H9 (cell line): ENCODE measurements around the gene DPCD. TPM values are rescaled to one million over a fixed set of nuclear protein-coding genes. Genes with fewer than 3 reads are reported as not detected.

Source experiments
- DNase-seq: peaks from one replicate; pipeline ENCODE4 v3.0.0-alpha.2; 2017
- H2AFZ ChIP-seq: one replicate; pipeline ENCODE4 v1.6.1; 2013; ENCODE audit warnings: mild to moderate bottlenecking, low read length, control low read depth, moderate library complexity
- H2AK5ac ChIP-seq: 2 replicates; pipeline ENCODE4 v1.6.1; 2013; ENCODE audit warnings: low read length, control low read depth, mixed read lengths; ENCODE audit not compliant: insufficient read length
- H2BK120ac ChIP-seq: one replicate; pipeline ENCODE4 v1.6.1; 2013; ENCODE audit warnings: low read depth, mild to moderate bottlenecking, low read length, control low read depth, inconsistent platforms; ENCODE audit not compliant: poor library complexity, severe bottlenecking
- H2BK12ac ChIP-seq: 2 replicates; pipeline ENCODE4 v1.6.1; 2013; ENCODE audit warnings: low read length, control low read depth, mixed read lengths, low read depth; ENCODE audit not compliant: insufficient read length
- H2BK15ac ChIP-seq: 2 replicates; pipeline ENCODE4 v1.6.1; 2013; ENCODE audit warnings: low read depth, low read length, control low read depth
- H2BK20ac ChIP-seq: one replicate; pipeline ENCODE4 v1.6.1; 2013; ENCODE audit warnings: low read depth, mild to moderate bottlenecking, low read length, control low read depth, inconsistent platforms; ENCODE audit not compliant: poor library complexity, severe bottlenecking
- H2BK5ac ChIP-seq: 2 replicates; pipeline ENCODE4 v1.6.1; 2013; ENCODE audit warnings: low read length, control low read depth, mixed read lengths; ENCODE audit not compliant: insufficient read length
- H3K14ac ChIP-seq: 2 replicates; pipeline ENCODE4 v1.6.1; 2013; ENCODE audit warnings: low read length, control low read depth; ENCODE audit not compliant: insufficient read depth
- H3K18ac ChIP-seq: 2 replicates; pipeline ENCODE4 v1.6.1; 2013; ENCODE audit warnings: low read depth, mild to moderate bottlenecking, mixed read lengths, low read length, control low read depth; ENCODE audit not compliant: insufficient read length
- H3K23ac ChIP-seq: 2 replicates; pipeline ENCODE4 v1.6.1; 2013; ENCODE audit warnings: low read length, control low read depth, mixed read lengths, low read depth; ENCODE audit not compliant: insufficient read length
- H3K23me2 ChIP-seq: 2 replicates; pipeline ENCODE4 v1.6.1; 2013; ENCODE audit warnings: low read depth, mild to moderate bottlenecking, mixed read lengths, low read length, control low read depth; ENCODE audit not compliant: insufficient read length, poor library complexity, severe bottlenecking
- H3K27ac ChIP-seq: 2 replicates; pipeline ENCODE4 v1.5.1; 2013; ENCODE audit warnings: low read length, control low read depth, mixed read lengths, low read depth; ENCODE audit not compliant: insufficient read length
- H3K27me3 ChIP-seq: 2 replicates; pipeline ENCODE4 v1.6.1; 2013; ENCODE audit warnings: low read length, control low read depth, inconsistent platforms; ENCODE audit not compliant: insufficient read depth
- H3K4ac ChIP-seq: 2 replicates; pipeline ENCODE4 v1.6.1; 2013; ENCODE audit warnings: low read depth, mild to moderate bottlenecking, control low read depth, inconsistent platforms, low read length, moderate library complexity
- H3K4me1 ChIP-seq: 2 replicates; pipeline ENCODE4 v1.6.1; 2013; ENCODE audit warnings: low read length, control low read depth, inconsistent platforms; ENCODE audit not compliant: insufficient read depth
- H3K4me2 ChIP-seq: 2 replicates; pipeline ENCODE4 v1.6.1; 2013; ENCODE audit warnings: low read length, control low read depth, mixed read lengths; ENCODE audit not compliant: insufficient read length, insufficient read depth
- H3K56ac ChIP-seq: 2 replicates; pipeline ENCODE4 v1.6.1; 2013; ENCODE audit warnings: low read depth, mild to moderate bottlenecking, mixed read lengths, low read length, control low read depth; ENCODE audit not compliant: insufficient read length
- H3K79me1 ChIP-seq: 2 replicates; pipeline ENCODE4 v1.6.1; 2013; ENCODE audit warnings: low read depth, mild to moderate bottlenecking, moderate library complexity, low read length, control low read depth, inconsistent platforms; ENCODE audit not compliant: insufficient read depth, poor library complexity, severe bottlenecking
- H3K79me2 ChIP-seq: 2 replicates; pipeline ENCODE4 v1.6.1; 2013; ENCODE audit warnings: low read length, control low read depth, inconsistent platforms; ENCODE audit not compliant: insufficient read depth
- H3K9ac ChIP-seq: 2 replicates; pipeline ENCODE4 v1.6.1; 2013; ENCODE audit warnings: low read length, control low read depth, mixed read lengths; ENCODE audit not compliant: insufficient read length; ENCODE audit errors: extremely low read depth
- H3K9me3 ChIP-seq: one replicate; pipeline ENCODE4 v1.6.1; 2013; ENCODE audit warnings: low read depth, low read length, inconsistent platforms; ENCODE audit not compliant: control insufficient read depth
- H3T11ph ChIP-seq: one replicate; pipeline ENCODE4 v1.6.1; 2013; ENCODE audit warnings: mild to moderate bottlenecking, low read length, control low read depth, inconsistent platforms
- H4K20me1 ChIP-seq: one replicate; pipeline ENCODE4 v1.6.1; 2013; ENCODE audit not compliant: control insufficient read depth, insufficient read length, insufficient read depth
- H4K5ac ChIP-seq: 2 replicates; pipeline ENCODE4 v1.6.1; 2013; ENCODE audit warnings: low read depth, mild to moderate bottlenecking, mixed read lengths, low read length, control low read depth; ENCODE audit not compliant: insufficient read length
- H4K8ac ChIP-seq: replicated peaks from 2 replicates; pipeline ENCODE4 v1.6.1; 2013; ENCODE audit warnings: low read length, control low read depth, mixed read lengths, low read depth; ENCODE audit not compliant: insufficient read length
- H4K91ac ChIP-seq: 2 replicates; pipeline ENCODE4 v1.6.1; 2013; ENCODE audit warnings: low read depth, mild to moderate bottlenecking, moderate library complexity, mixed read lengths, low read length, control low read depth; ENCODE audit not compliant: insufficient read length
- H3K27ac Mint-ChIP-seq, 3 experiments: 2 replicates in 2 of 3; 3 replicates in 1 of 3; pipeline ENCODE4 v1.8.0; 2020 to 2021; ENCODE audit warnings: mixed read lengths in 3 of 3, mild to moderate bottlenecking in 1 of 3, moderate library complexity in 1 of 3
- H3K27me3 Mint-ChIP-seq: 2 replicates; pipeline ENCODE4 v1.8.0; 2021; ENCODE audit warnings: low read depth, mild to moderate bottlenecking, moderate library complexity, mixed read lengths
- H3K36me3 Mint-ChIP-seq, 3 experiments: 2 replicates in 2 of 3; 3 replicates in 1 of 3; pipeline ENCODE4 v1.8.0; 2020 to 2021; ENCODE audit warnings: low read depth in 3 of 3, mixed read lengths in 3 of 3; ENCODE audit not compliant: insufficient read depth in 1 of 3
- H3K4me1 Mint-ChIP-seq, 2 experiments: 2 replicates each; pipeline ENCODE4 v1.8.0; 2020; ENCODE audit warnings: mixed read lengths in 2 of 2
- H3K4me3 Mint-ChIP-seq, 2 experiments: 2 replicates in 1 of 2; 3 replicates in 1 of 2; pipeline ENCODE4 v1.8.0; 2020 to 2021; ENCODE audit warnings: mild to moderate bottlenecking in 2 of 2, mixed read lengths in 2 of 2, moderate library complexity in 1 of 2
- H3K9me3 Mint-ChIP-seq, 2 experiments: 2 replicates in 1 of 2; 3 replicates in 1 of 2; pipeline ENCODE4 v1.8.0; 2020; ENCODE audit warnings: mild to moderate bottlenecking in 2 of 2, mixed read lengths in 2 of 2, moderate library complexity in 1 of 2
- WGBS: extraction: QIAGEN DNeasy Blood & Tissue Kit; methylation state at CpG from one replicate; pipeline ENCODE4 v1.1.7; 2013; ENCODE audit warnings: missing lambda C conversion rate, low lambda C conversion rate, mixed read lengths; ENCODE audit not compliant: insufficient read length; ENCODE audit errors: extremely low coverage; 5-methylcytosine and 5-hydroxymethylcytosine counted together
- total RNA-seq: library from RNA; stranded (reverse); gene quantifications from 2 replicates; pipeline ENCODE4 v1.2.1, GENCODE V29; 2021
- TF ChIP-seq, protein P1 (sequence below): fragments of 200-600 bp; sonication (generic); conservative IDR thresholded peaks from 3 replicates; pipeline ENCODE4 v1.8.0; 2021; ENCODE audit warnings: antibody characterized with exemption, mild to moderate bottlenecking

DPCD gene
- total RNA-seq, 1 experiment from 2014 or later, result 21.8 TPM

DNA sequence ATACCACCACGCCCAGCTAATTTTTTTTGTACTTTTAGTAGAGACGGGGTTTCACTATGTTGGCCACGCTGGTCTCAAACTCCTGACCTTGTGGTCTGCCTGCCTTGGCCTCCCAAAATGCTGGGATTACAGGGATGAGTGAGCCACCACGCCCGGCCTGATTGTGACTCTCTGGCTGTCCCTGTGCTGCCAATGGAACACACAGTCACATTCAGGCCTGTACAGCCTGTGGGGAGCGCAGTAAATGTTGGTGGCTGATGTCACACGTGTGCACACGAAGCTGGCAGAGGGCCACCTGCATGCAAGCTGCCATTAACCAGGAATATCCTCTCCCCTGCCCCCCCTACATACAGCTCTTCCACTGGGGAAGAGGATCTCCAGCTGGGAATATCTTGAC lies 22.2 kb upstream of the DPCD start:
- Histone ChIP-seq H4K8ac (no peak overlapping the region), H3K23ac (no peak overlapping the region), H2AFZ (no peak overlapping the region), H3K27me3 (peaks cover 8% of the 10 kb centered on the region; the same call in 1 of the 2 replicates), H3K14ac (no peak overlapping the region; the same call in 1 of the 2 replicates), H4K91ac (no peak overlapping the region), H2BK20ac (no peak overlapping the region), H2AK5ac (no peak overlapping the region), H3K4me2 (no peak overlapping the region), H3T11ph (no peak overlapping the region), H3K9me3 (no peaks in the 10 kb centered on the region), H3K23me2 (peaks cover 15% of the 10 kb centered on the region), H2BK12ac (no peak overlapping the region), H4K20me1 (no peaks in the 10 kb centered on the region), H3K4ac (no peak overlapping the region), H3K18ac (no peak overlapping the region), H2BK5ac (no peak overlapping the region), H3K56ac (no peak overlapping the region), H3K79me1 (no peaks in the 10 kb centered on the region), H3K9ac (no peak overlapping the region), H3K79me2 (no peaks in the 10 kb centered on the region), H2BK15ac (no peak overlapping the region), H2BK120ac (no peak overlapping the region), H3K4me1 (no peaks in the 10 kb centered on the region), H3K27ac (no peak overlapping the region), H4K5ac (no peak overlapping the region)
- Mint-ChIP-seq H3K9me3 (no peaks in the 10 kb centered on the region; a peak in 1 of 5 replicates), H3K27me3 (peaks cover 77% of the 10 kb centered on the region), H3K27ac (no peak overlapping the region; a peak in 1 of 7 replicates), H3K4me3 (peak overlapping the region in 1 of 2 experiments; percentile 11; a peak in 1 of 5 replicates), H3K36me3 (no peaks in the 10 kb centered on the region; a peak in 1 of 7 replicates), H3K4me1 (peaks cover 22 to 27% of the 10 kb centered on the region in 2 experiments)
- peak; percentile 24 for DNase-seq
- TF ChIP-seq, protein P1, sequence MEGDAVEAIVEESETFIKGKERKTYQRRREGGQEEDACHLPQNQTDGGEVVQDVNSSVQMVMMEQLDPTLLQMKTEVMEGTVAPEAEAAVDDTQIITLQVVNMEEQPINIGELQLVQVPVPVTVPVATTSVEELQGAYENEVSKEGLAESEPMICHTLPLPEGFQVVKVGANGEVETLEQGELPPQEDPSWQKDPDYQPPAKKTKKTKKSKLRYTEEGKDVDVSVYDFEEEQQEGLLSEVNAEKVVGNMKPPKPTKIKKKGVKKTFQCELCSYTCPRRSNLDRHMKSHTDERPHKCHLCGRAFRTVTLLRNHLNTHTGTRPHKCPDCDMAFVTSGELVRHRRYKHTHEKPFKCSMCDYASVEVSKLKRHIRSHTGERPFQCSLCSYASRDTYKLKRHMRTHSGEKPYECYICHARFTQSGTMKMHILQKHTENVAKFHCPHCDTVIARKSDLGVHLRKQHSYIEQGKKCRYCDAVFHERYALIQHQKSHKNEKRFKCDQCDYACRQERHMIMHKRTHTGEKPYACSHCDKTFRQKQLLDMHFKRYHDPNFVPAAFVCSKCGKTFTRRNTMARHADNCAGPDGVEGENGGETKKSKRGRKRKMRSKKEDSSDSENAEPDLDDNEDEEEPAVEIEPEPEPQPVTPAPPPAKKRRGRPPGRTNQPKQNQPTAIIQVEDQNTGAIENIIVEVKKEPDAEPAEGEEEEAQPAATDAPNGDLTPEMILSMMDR, result no peak
- WGBS, result no CpG with 5 or more reads among the region's 8 CpGs
